IMR-90 (cell line): ENCODE results near the gene HELZ. TPM values are rescaled to one million over a fixed set of nuclear protein-coding genes. Genes with fewer than 3 reads are reported as not detected.

Experiments
- ATAC-seq: fragments of 200-7000 bp; cut with Tn5 transposase; 2 replicates; pipeline ENCODE4 v1.9.1; 2020; ENCODE audit warnings: low read depth, mild to moderate bottlenecking, moderate library complexity
- BruUV-seq: library from RNA; stranded (reverse); fragments of 400-500 nt; replicated peaks from 2 replicates; lab custom pipeline; 2021; lab: Mats Ljungman, UMichigan
- CTCF ChIA-PET: fragments of 300-600 bp; formaldehyde crosslinking; extraction: SDS; loops from one replicate; lab custom pipeline; 2021; ENCODE audit warnings: antibody characterized with exemption; lab: Yijun Ruan, JAX
- POLR2A ChIA-PET: fragments of 300-600 bp; sonication (Branson Sonifier 250); formaldehyde crosslinking; loops from one replicate; lab custom pipeline; 2022; ENCODE audit warnings: antibody characterized with exemption; ENCODE audit not compliant: unreplicated experiment; lab: Charles Lee
- DNase-seq: peaks from one replicate; pipeline ENCODE4 v3.0.0; 2013
- H2AFZ ChIP-seq: replicated peaks from 2 replicates; pipeline ENCODE3; 2013; ENCODE audit warnings: low read length, mild to moderate bottlenecking; ENCODE audit not compliant: poor library complexity
- H2AK5ac ChIP-seq: 2 replicates; pipeline ENCODE4 v1.6.1; 2013; ENCODE audit warnings: low read depth, low read length, inconsistent platforms
- H2AK9ac ChIP-seq: replicated peaks from 2 replicates; pipeline ENCODE3; 2013; ENCODE audit warnings: mild to moderate bottlenecking, low read depth, low read length, moderate library complexity; ENCODE audit not compliant: poor library complexity
- H2BK120ac ChIP-seq: 2 replicates; pipeline ENCODE4 v1.6.1; 2013; ENCODE audit warnings: low read depth, low read length, inconsistent platforms
- H2BK15ac ChIP-seq: 3 replicates; pipeline ENCODE4 v1.6.1; 2013; ENCODE audit warnings: low read depth, low read length, inconsistent platforms
- H2BK20ac ChIP-seq: 2 replicates; pipeline ENCODE4 v1.6.1; 2013; ENCODE audit warnings: low read depth, mild to moderate bottlenecking, inconsistent platforms, low read length, moderate library complexity
- H2BK5ac ChIP-seq: 2 replicates; pipeline ENCODE4 v1.6.1; 2013; ENCODE audit warnings: mild to moderate bottlenecking, low read depth, low read length, inconsistent platforms; ENCODE audit not compliant: poor library complexity, severe bottlenecking
- H3K14ac ChIP-seq: replicated peaks from 2 replicates; pipeline ENCODE4 v1.6.1; 2013; ENCODE audit warnings: low read depth, low read length, inconsistent platforms
- H3K18ac ChIP-seq: 2 replicates; pipeline ENCODE4 v1.6.1; 2013; ENCODE audit warnings: low read depth, low read length, control low read depth
- H3K23ac ChIP-seq: 2 replicates; pipeline ENCODE4 v1.6.1; 2013; ENCODE audit warnings: low read depth, low read length, inconsistent platforms
- H3K27ac ChIP-seq: 2 replicates; pipeline ENCODE4 v1.5.1; 2013; ENCODE audit warnings: mild to moderate bottlenecking, control low read depth, low read length; ENCODE audit not compliant: insufficient read depth
- H3K27me3 ChIP-seq: 2 replicates; pipeline ENCODE4 v1.6.1; 2013; ENCODE audit warnings: low read length; ENCODE audit not compliant: control insufficient read depth, insufficient read depth
- H3K36me3 ChIP-seq: 2 replicates; pipeline ENCODE4 v1.6.1; 2013; ENCODE audit warnings: low read length, mixed read lengths; ENCODE audit not compliant: control insufficient read depth, insufficient read depth
- H3K4ac ChIP-seq: 2 replicates; pipeline ENCODE4 v1.6.1; 2013; ENCODE audit warnings: low read depth, low read length, inconsistent platforms
- H3K4me1 ChIP-seq: 2 replicates; pipeline ENCODE4 v1.6.1; 2013; ENCODE audit warnings: low read length, mixed read lengths; ENCODE audit not compliant: control insufficient read depth, insufficient read depth
- H3K4me2 ChIP-seq: 2 replicates; pipeline ENCODE4 v1.6.1; 2013; ENCODE audit warnings: low read depth, mild to moderate bottlenecking, control low read depth, low read length, moderate library complexity
- H3K4me3 ChIP-seq: 2 replicates; pipeline ENCODE4 v1.5.1; 2013; ENCODE audit warnings: low read depth, mild to moderate bottlenecking, control low read depth, low read length, moderate library complexity; ENCODE audit not compliant: insufficient read depth
- H3K56ac ChIP-seq: 2 replicates; pipeline ENCODE4 v1.6.1; 2013; ENCODE audit warnings: low read length, inconsistent platforms; ENCODE audit not compliant: insufficient read depth; ENCODE audit errors: extremely low read depth
- H3K79me1 ChIP-seq, 2 experiments: 2 replicates each; pipeline ENCODE4 v1.6.1; 2013; ENCODE audit warnings: low read length in 2 of 2, inconsistent platforms in 1 of 2, low read depth in 1 of 2
- H3K9ac ChIP-seq: 2 replicates; pipeline ENCODE4 v1.6.1; 2013; ENCODE audit warnings: low read depth, low read length, control low read depth
- H3K9me1 ChIP-seq: 2 replicates; pipeline ENCODE4 v1.6.1; 2013; ENCODE audit warnings: low read length, inconsistent platforms; ENCODE audit not compliant: insufficient read depth
- H3K9me3 ChIP-seq: 2 replicates; pipeline ENCODE4 v1.6.1; 2013; ENCODE audit warnings: low read length; ENCODE audit not compliant: control insufficient read depth, insufficient read depth
- H4K20me1 ChIP-seq: 2 replicates; pipeline ENCODE4 v1.6.1; 2013; ENCODE audit warnings: low read length, inconsistent platforms; ENCODE audit not compliant: insufficient read depth
- H4K5ac ChIP-seq: 2 replicates; pipeline ENCODE4 v1.6.1; 2013; ENCODE audit warnings: mild to moderate bottlenecking, low read depth, low read length, control low read depth
- H4K8ac ChIP-seq, 2 experiments: 2 replicates each; pipeline ENCODE4 v1.6.1; 2013; ENCODE audit warnings: low read depth in 2 of 2, low read length in 2 of 2, control low read depth in 1 of 2, inconsistent platforms in 1 of 2
- H4K91ac ChIP-seq: 2 replicates; pipeline ENCODE4 v1.6.1; 2013; ENCODE audit warnings: low read depth, low read length, inconsistent platforms; ENCODE audit not compliant: insufficient read depth
- BHLHE40 ChIP-seq: fragments of 150-350 bp; IDR thresholded peaks from 2 replicates; pipeline ENCODE4 v1.6.1; 2016; ENCODE audit warnings: mild to moderate bottlenecking, low read depth, low read length
- CEBPB ChIP-seq: IDR thresholded peaks from 2 replicates; pipeline ENCODE4 v1.6.1; 2012; ENCODE audit warnings: low read depth, low read length, improper control_type of control experiment
- CHD1 ChIP-seq: IDR thresholded peaks from 2 replicates; pipeline ENCODE4 v1.6.1; 2012; ENCODE audit warnings: low read depth, low read length, improper control_type of control experiment
- CTCF ChIP-seq: conservative IDR thresholded peaks from 2 replicates; pipeline ENCODE4 v1.5.1; 2012; ENCODE audit warnings: mild to moderate bottlenecking, low read depth, low read length, improper control_type of control experiment
- ELK1 ChIP-seq: fragments of 150-350 bp; IDR thresholded peaks from 2 replicates; pipeline ENCODE4 v1.6.1; 2016; ENCODE audit warnings: low read depth, mild to moderate bottlenecking, low read length, moderate library complexity, borderline replicate concordance
- FOS ChIP-seq: fragments of 150-350 bp; IDR thresholded peaks from 2 replicates; pipeline ENCODE4 v1.6.1; 2016; ENCODE audit warnings: low read depth, low read length
- MAFK ChIP-seq: IDR thresholded peaks from 2 replicates; pipeline ENCODE4 v1.6.1; 2012; ENCODE audit warnings: low read depth, low read length, improper control_type of control experiment
- MAZ ChIP-seq: IDR thresholded peaks from 2 replicates; pipeline ENCODE4 v1.6.1; 2012; ENCODE audit warnings: low read depth, mild to moderate bottlenecking, low read length, improper control_type of control experiment, moderate library complexity, borderline replicate concordance
- MXI1 ChIP-seq: IDR thresholded peaks from 2 replicates; pipeline ENCODE4 v1.6.1; 2012; ENCODE audit warnings: low read depth, mild to moderate bottlenecking, low read length, moderate library complexity, borderline replicate concordance
- NFE2L2 ChIP-seq: fragments of 150-350 bp; IDR thresholded peaks from 2 replicates; pipeline ENCODE4 v1.6.1; 2016; ENCODE audit warnings: low read depth, mild to moderate bottlenecking, low read length
- POLR2A ChIP-seq: IDR thresholded peaks from 2 replicates; pipeline ENCODE4 v1.6.1; 2012; ENCODE audit warnings: mild to moderate bottlenecking, low read depth, low read length
- RAD21 ChIP-seq: IDR thresholded peaks from 2 replicates; pipeline ENCODE4 v1.6.1; 2012; ENCODE audit warnings: low read length, improper control_type of control experiment
- RCOR1 ChIP-seq: IDR thresholded peaks from 2 replicates; pipeline ENCODE4 v1.6.1; 2012; ENCODE audit warnings: mild to moderate bottlenecking, low read length, improper control_type of control experiment; ENCODE audit not compliant: insufficient replicate concordance
- RFX5 ChIP-seq: IDR thresholded peaks from 2 replicates; pipeline ENCODE4 v1.8.0; 2012; ENCODE audit warnings: low read depth, mild to moderate bottlenecking, low read length, moderate library complexity
- SMC3 ChIP-seq: fragments of 150-350 bp; IDR thresholded peaks from 2 replicates; pipeline ENCODE4 v1.6.1; 2016; ENCODE audit warnings: low read depth, mild to moderate bottlenecking, antibody characterized with exemption, low read length, moderate library complexity
- USF2 ChIP-seq: fragments of 150-350 bp; IDR thresholded peaks from 2 replicates; pipeline ENCODE4 v1.6.1; 2017; ENCODE audit warnings: mild to moderate bottlenecking, antibody characterized with exemption, low read length, low read depth
- WGBS, 2 experiments: methylation state at CpG; one replicate each; pipeline versions ENCODE4 v1.1.5 to v1.1.7; 2013; ENCODE audit warnings: missing lambda C conversion rate in 2 of 2; ENCODE audit not compliant: insufficient read length in 1 of 2; ENCODE audit errors: extremely low coverage in 2 of 2; 5-methylcytosine and 5-hydroxymethylcytosine counted together
- dilution Hi-C: fragments of 300-500 bp; cut with HindIII; formaldehyde crosslinking; loops from one replicate; pipeline ENCODE4 v1.14.3; 2018; ENCODE audit warnings: low sequenced_read_pairs; ENCODE audit not compliant: unreplicated experiment
- in situ Hi-C: fragments of 300-500 bp; cut with MboI; formaldehyde crosslinking; loops from 3 replicates; pipeline ENCODE4 v1.14.3; 2019; ENCODE audit warnings: low sequenced_read_pairs, inconsistent platforms, mixed read lengths
- intact Hi-C: fragments of 100-400 bp; cut with micrococcal nuclease; formaldehyde crosslinking; loops from 2 replicates; pipeline ENCODE4 v1.10.0; 2022
- polyA plus RNA-seq, 3 experiments: library from polyadenylated mRNA; depleted of rRNA; stranded (reverse); fragments of >200 nt; gene quantifications; 2 replicates each; pipeline ENCODE4 v1.2.3, GENCODE V29; 2012; ENCODE audit warnings: low replicate concordance in 1 of 3
- total RNA-seq: library from RNA; depleted of rRNA; stranded (reverse); fragments of >200 nt; gene quantifications from 2 replicates; pipeline ENCODE4 v1.2.3, GENCODE V29; 2012

Gene HELZ
- total and polyA plus RNA-seq, 2 of the 4 experiments (the other 2 are of a cell fraction), result 8.0 to 60.6 TPM

- Histone ChIP-seq H3K23ac (no peak overlapping the region), H3K9me1 (peaks cover 3% of the 10 kb centered on the region), H2AFZ (no peak overlapping the region), H3K79me1 (peaks cover 11 to 13% of the 10 kb centered on the region in 2 experiments; a peak in 3 of 4 replicates), H3K56ac (no peak overlapping the region), H3K27me3 (no peaks in the 10 kb centered on the region), H3K18ac (no peak overlapping the region), H4K8ac (no peak overlapping the region), H3K9me3 (no peaks in the 10 kb centered on the region), H2BK15ac (no peak overlapping the region), H3K36me3 (peaks cover 17% of the 10 kb centered on the region), H3K4ac (no peak overlapping the region), H4K20me1 (no peaks in the 10 kb centered on the region), H3K9ac (no peak overlapping the region), H3K4me3 (no peak overlapping the region), H3K4me1 (no peaks in the 10 kb centered on the region), H2BK20ac (no peak overlapping the region), H3K27ac (no peak overlapping the region), H2BK120ac (no peak overlapping the region), H4K5ac (no peak overlapping the region), H3K4me2 (no peak overlapping the region), H3K14ac (no peak overlapping the region), H2AK9ac (no peak overlapping the region), H2AK5ac (no peak overlapping the region), H2BK5ac (no peak overlapping the region), H4K91ac (no peak overlapping the region)
- CTCF ChIA-PET, result interaction anchor here (1.6 kb wide), 1 partner anchor 13 kb away, joined by 3 read pairs; no protein-coding TSS in a partner anchor
- DNase-seq, result no peak
- intact Hi-C loops (no loop called here), in situ Hi-C loops (no loop called here), dilution Hi-C loops (no loop called here)
- no peak for ATAC-seq
- TF ChIP-seq POLR2A (no peak), RCOR1 (no peak), USF2 (no peak), SMC3 (no peak), FOS (no peak), MAFK (no peak), RAD21 (no peak), BHLHE40 (no peak), MAZ (no peak), NFE2L2 (no peak), MXI1 (no peak), CEBPB (no peak), CTCF (no peak), ELK1 (no peak), RFX5 (no peak), CHD1 (no peak)
- POLR2A ChIA-PET, result no interaction called here
- BruUV-seq, result no TSS peak
- no CpG with 5 or more reads among the region's 1 CpG for WGBS, 2 experiments
Measured at GRCh38 chr17:67125924-67126323, 119.1 kb downstream of the HELZ start.
